HepG2 (cell line): ENCODE measurements around the gene TMEM87B. TPM values are rescaled to one million over a fixed set of nuclear protein-coding genes. Genes with fewer than 3 reads are reported as not detected.

Experiments
- KDM3A ChIP-seq: IDR thresholded peaks from 2 replicates; pipeline ENCODE4 v1.6.1; 2018; ENCODE audit warnings: low read depth, missing compliant biosample characterization
- POLR2AphosphoS5 ChIP-seq: IDR thresholded peaks from 2 replicates; pipeline ENCODE4 v1.6.1; 2012; ENCODE audit warnings: low read depth, low read length
- TOPORS ChIP-seq: sonication (generic); formaldehyde crosslinking; IDR thresholded peaks from 2 replicates; pipeline ENCODE4 v1.8.0; 2023; ENCODE audit warnings: mild to moderate bottlenecking, missing genetic modification reagents
- ZNF644 ChIP-seq: IDR thresholded peaks from 2 replicates; pipeline ENCODE4 v1.6.1; 2016; ENCODE audit warnings: low read depth
- polyA plus RNA-seq, 8 experiments: library from polyadenylated mRNA; depleted of rRNA in 3 of 8; stranded (reverse) in 7 of 8; unstranded in 1 of 8; fragments of >200 nt; fragmentation: Illumina TruSeq in 4 of 8; extraction: Trizol in 4 of 8; gene quantifications; 2 replicates each; pipeline versions ENCODE4 v1.2.1 to v1.2.3, GENCODE V29; 2011 to 2016; ENCODE audit warnings: low read depth in 4 of 8, missing spikeins in 1 of 8, mixed read lengths in 1 of 8; ENCODE audit not compliant: insufficient read depth in 1 of 8
- total RNA-seq, 5 experiments: library from RNA; depleted of rRNA; stranded (reverse); fragments of >200 nt; fragmentation: Illumina TruSeq; extraction: Trizol; gene quantifications; 2 replicates each; pipeline ENCODE4 v1.2.3, GENCODE V29; 2016; ENCODE audit warnings: low read depth in 1 of 5
- TF ChIP-seq, protein P1 (sequence below): sonication (generic); formaldehyde crosslinking; IDR thresholded peaks from 2 replicates; pipeline ENCODE4 v1.4.0; 2020; ENCODE audit warnings: missing genetic modification reagents, borderline replicate concordance
- TF ChIP-seq, protein P2 (sequence below): sonication (generic); formaldehyde crosslinking; IDR thresholded peaks from 2 replicates; pipeline ENCODE4 v1.8.0; 2022; ENCODE audit warnings: missing genetic modification reagents, low read depth, mild to moderate bottlenecking, borderline replicate concordance
- TF ChIP-seq, protein P3 (sequence below): sonication (generic); formaldehyde crosslinking; IDR thresholded peaks from 2 replicates; pipeline ENCODE4 v1.5.0; 2020; ENCODE audit warnings: mild to moderate bottlenecking, missing genetic modification reagents, moderate library complexity
- TF ChIP-seq, protein P4 (sequence below): sonication (generic); formaldehyde crosslinking; IDR thresholded peaks from 2 replicates; pipeline ENCODE4 v1.5.0; 2020; ENCODE audit warnings: mild to moderate bottlenecking, missing genetic modification reagents
- TF ChIP-seq, protein P5 (sequence below): IDR thresholded peaks from 2 replicates; pipeline ENCODE4 v1.6.1; 2016; ENCODE audit warnings: mild to moderate bottlenecking, missing biosample characterization, missing genetic modification reagents
- TF ChIP-seq, protein P6 (sequence below): sonication (generic); formaldehyde crosslinking; IDR thresholded peaks from 2 replicates; pipeline ENCODE4 v1.4.0; 2020; ENCODE audit warnings: mild to moderate bottlenecking, low read depth, missing genetic modification reagents
- TF ChIP-seq, protein P7 (sequence below): sonication (generic); formaldehyde crosslinking; IDR thresholded peaks from 2 replicates; pipeline ENCODE4 v1.4.0; 2020; ENCODE audit warnings: missing genetic modification reagents; ENCODE audit errors: not compliant biosample characterization

Gene TMEM87B
- total and polyA plus RNA-seq, 2 of the 13 experiments (the other 11 are each of a cell fraction or from before 2014, with no cell fraction given), result 15.1 to 16.2 TPM

DNA sequence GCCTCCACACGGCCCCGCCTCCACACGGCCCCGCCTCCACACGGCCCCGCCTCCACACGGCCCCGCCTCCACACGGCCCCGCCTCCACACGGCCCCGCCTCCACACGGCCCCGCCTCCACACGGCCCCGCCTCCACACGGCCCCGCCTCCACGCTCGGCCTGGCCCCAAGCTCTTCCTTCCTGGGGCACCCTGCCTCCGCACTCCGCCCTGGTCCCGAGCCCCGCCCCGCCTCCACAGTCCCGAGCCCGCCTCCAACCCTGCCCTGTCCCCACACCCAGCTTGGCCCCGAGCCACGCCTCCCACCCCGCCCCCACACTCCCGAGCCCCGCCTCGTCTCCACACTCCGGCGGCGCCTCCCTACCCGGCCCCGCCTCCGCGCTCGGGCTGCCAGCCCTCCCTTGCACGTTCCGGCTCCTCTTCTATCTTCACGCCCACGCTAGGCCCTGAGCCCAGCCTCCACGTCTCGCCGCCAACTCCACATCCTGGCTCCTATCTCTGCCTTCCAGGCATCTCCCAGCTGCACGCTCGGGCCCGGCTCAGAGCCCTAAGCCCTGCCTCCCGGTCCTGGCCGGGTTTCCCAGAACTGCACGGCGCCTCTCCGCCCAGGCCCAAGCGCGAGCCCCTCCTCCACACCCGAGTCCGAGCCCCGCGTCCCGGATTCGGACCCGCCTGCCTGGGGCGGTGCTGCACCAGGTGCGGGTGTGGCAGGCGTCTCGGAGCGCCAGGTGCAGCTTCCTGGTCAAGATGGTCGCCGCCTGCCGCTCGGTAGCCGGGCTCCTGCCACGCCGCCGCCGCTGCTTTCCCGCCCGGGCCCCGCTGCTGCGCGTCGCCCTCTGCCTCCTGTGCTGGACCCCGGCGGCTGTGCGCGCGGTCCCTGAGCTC, at the start of gene TMEM87B (continued):
- TF ChIP-seq, protein P1, sequence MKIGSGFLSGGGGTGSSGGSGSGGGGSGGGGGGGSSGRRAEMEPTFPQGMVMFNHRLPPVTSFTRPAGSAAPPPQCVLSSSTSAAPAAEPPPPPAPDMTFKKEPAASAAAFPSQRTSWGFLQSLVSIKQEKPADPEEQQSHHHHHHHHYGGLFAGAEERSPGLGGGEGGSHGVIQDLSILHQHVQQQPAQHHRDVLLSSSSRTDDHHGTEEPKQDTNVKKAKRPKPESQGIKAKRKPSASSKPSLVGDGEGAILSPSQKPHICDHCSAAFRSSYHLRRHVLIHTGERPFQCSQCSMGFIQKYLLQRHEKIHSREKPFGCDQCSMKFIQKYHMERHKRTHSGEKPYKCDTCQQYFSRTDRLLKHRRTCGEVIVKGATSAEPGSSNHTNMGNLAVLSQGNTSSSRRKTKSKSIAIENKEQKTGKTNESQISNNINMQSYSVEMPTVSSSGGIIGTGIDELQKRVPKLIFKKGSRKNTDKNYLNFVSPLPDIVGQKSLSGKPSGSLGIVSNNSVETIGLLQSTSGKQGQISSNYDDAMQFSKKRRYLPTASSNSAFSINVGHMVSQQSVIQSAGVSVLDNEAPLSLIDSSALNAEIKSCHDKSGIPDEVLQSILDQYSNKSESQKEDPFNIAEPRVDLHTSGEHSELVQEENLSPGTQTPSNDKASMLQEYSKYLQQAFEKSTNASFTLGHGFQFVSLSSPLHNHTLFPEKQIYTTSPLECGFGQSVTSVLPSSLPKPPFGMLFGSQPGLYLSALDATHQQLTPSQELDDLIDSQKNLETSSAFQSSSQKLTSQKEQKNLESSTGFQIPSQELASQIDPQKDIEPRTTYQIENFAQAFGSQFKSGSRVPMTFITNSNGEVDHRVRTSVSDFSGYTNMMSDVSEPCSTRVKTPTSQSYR (CRISPR knock-in tag), result peak; percentile 69; the same call in 1 of the 2 replicates
- peak; percentile 19; the same call in 1 of the 2 replicates for TF ChIP-seq KDM3A (CRISPR knock-in tag)
- TF ChIP-seq ZNF644 (CRISPR knock-in tag), result no peak
- TF ChIP-seq, protein P2, sequence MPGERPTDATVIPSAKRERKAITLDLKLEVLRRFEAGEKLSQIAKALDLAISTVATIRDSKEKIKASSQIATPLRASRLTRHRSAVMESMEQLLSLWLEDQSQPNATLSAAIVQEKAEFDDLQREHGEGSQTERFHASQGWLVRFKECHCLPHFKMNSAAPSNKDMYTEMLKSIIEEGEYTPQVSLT (CRISPR knock-in tag), result peak; percentile 53; the same call in 1 of the 2 replicates
- TF ChIP-seq, protein P3, sequence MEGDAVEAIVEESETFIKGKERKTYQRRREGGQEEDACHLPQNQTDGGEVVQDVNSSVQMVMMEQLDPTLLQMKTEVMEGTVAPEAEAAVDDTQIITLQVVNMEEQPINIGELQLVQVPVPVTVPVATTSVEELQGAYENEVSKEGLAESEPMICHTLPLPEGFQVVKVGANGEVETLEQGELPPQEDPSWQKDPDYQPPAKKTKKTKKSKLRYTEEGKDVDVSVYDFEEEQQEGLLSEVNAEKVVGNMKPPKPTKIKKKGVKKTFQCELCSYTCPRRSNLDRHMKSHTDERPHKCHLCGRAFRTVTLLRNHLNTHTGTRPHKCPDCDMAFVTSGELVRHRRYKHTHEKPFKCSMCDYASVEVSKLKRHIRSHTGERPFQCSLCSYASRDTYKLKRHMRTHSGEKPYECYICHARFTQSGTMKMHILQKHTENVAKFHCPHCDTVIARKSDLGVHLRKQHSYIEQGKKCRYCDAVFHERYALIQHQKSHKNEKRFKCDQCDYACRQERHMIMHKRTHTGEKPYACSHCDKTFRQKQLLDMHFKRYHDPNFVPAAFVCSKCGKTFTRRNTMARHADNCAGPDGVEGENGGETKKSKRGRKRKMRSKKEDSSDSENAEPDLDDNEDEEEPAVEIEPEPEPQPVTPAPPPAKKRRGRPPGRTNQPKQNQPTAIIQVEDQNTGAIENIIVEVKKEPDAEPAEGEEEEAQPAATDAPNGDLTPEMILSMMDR (CRISPR knock-in tag), result peak; percentile 28; the same call in 1 of the 2 replicates
- TF ChIP-seq, protein P4, sequence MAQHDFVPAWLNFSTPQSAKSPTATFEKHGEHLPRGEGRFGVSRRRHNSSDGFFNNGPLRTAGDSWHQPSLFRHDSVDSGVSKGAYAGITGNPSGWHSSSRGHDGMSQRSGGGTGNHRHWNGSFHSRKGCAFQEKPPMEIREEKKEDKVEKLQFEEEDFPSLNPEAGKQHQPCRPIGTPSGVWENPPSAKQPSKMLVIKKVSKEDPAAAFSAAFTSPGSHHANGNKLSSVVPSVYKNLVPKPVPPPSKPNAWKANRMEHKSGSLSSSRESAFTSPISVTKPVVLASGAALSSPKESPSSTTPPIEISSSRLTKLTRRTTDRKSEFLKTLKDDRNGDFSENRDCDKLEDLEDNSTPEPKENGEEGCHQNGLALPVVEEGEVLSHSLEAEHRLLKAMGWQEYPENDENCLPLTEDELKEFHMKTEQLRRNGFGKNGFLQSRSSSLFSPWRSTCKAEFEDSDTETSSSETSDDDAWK (CRISPR knock-in tag), result no peak
- TF ChIP-seq, protein P5, sequence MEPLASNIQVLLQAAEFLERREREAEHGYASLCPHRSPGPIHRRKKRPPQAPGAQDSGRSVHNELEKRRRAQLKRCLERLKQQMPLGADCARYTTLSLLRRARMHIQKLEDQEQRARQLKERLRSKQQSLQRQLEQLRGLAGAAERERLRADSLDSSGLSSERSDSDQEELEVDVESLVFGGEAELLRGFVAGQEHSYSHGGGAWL (CRISPR knock-in tag), result peak; percentile 87
- TF ChIP-seq TOPORS, result no peak
- TF ChIP-seq, protein P6, sequence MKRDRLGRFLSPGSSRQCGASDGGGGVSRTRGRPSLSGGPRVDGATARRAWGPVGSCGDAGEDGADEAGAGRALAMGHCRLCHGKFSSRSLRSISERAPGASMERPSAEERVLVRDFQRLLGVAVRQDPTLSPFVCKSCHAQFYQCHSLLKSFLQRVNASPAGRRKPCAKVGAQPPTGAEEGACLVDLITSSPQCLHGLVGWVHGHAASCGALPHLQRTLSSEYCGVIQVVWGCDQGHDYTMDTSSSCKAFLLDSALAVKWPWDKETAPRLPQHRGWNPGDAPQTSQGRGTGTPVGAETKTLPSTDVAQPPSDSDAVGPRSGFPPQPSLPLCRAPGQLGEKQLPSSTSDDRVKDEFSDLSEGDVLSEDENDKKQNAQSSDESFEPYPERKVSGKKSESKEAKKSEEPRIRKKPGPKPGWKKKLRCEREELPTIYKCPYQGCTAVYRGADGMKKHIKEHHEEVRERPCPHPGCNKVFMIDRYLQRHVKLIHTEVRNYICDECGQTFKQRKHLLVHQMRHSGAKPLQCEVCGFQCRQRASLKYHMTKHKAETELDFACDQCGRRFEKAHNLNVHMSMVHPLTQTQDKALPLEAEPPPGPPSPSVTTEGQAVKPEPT (CRISPR knock-in tag), result peak; percentile 39; the same call in 1 of the 2 replicates
- TF ChIP-seq, protein P7, sequence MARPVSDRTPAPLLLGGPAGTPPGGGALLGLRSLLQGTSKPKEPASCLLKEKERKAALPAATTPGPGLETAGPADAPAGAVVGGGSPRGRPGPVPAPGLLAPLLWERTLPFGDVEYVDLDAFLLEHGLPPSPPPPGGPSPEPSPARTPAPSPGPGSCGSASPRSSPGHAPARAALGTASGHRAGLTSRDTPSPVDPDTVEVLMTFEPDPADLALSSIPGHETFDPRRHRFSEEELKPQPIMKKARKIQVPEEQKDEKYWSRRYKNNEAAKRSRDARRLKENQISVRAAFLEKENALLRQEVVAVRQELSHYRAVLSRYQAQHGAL (CRISPR knock-in tag), result peak; percentile 80
- peak; percentile 87 for TF ChIP-seq POLR2AphosphoS5
